GM21390 (cell line): ENCODE data around the gene HOXC5.

Source experiments
- ATAC-seq: cut with Tn5 transposase; IDR thresholded peaks from one replicate; pipeline ENCODE4 v1.9.1; 2021; ENCODE audit not compliant: unreplicated experiment

HOXC5 gene

DNA sequence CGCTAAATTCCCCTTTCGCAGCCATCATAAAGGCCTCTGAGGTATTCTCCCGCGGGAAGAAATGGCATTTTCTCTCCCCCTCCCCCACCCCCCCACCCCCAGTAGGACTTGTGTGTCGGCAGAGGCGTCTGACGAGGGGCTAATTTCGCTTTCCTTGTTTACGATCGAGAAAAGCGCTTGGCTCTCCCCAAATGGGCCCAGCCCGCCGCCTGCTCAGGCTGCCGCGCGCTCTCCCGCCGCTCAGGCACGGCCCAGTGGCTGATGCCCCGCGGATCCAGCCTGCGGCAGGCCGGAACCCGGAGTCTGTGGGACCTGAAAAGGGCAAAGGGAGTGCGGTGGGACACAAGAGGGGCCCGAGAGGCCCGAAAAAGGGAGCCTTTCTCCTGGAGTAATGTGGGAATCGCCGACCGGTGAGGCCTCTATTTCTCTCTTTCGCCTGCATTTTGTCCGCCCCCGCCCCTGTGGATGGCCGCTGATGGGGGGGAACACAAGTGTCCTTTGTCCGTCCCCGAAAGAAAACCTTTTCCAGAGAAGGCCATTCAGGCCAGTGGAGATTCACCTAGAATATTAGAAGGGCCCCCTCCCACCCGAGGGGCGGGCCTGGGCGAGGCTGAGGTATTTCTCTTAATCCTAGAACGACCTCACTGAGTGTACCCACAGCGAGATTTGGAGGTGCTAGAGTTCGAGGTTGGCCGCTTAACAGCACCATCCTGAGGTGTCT is 13.6 kb upstream of the HOXC5 start:
- ATAC-seq, result no peak

DNA sequence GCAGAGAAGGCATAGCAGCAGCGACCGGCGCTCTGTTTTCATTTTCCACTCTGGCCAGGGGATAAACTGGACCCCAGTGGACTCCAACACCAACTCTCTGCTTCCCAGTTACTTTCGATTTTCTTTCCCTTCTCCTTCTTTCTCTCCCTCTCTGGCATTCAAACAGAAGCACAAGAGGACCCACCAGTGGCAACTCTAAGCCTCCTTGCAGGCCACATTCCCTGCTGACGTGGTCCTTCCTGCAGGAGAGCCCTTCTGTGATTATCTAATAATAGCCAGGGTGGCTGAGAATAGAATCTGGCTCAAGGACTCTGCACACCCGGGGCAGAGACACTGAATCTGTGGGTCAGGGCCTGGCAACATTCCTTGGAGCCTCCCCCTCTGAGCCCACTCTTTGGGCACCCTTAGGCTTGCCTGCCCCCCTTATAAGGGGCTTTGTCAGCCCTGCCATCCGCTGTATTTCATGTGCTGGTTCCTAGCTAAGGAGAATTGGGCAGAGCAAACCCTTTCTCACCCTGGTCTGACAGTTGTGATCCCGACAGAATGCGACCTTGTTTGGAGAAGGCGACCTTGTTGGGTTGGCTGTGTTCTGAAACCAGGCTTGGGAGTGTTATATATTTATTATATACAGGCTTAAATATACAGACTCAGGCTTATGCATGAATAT is 12.8 kb upstream of the HOXC5 start:
- ATAC-seq, result no peak

GRCh38 chr12:54020591-54021405 is 12.1 kb upstream of the HOXC5 start:
- ATAC-seq, result no peak

GRCh38 chr12:54021432-54022013 is 11.3 kb upstream of the HOXC5 start:
- no peak for ATAC-seq

- ATAC-seq, result no peak
These were observed 9.6 kb upstream of the HOXC5 start for GRCh38 chr12:54022960-54023884.

GRCh38 chr12:54024127-54024526 is 8.7 kb upstream of the HOXC5 start:
- no peak for ATAC-seq

DNA sequence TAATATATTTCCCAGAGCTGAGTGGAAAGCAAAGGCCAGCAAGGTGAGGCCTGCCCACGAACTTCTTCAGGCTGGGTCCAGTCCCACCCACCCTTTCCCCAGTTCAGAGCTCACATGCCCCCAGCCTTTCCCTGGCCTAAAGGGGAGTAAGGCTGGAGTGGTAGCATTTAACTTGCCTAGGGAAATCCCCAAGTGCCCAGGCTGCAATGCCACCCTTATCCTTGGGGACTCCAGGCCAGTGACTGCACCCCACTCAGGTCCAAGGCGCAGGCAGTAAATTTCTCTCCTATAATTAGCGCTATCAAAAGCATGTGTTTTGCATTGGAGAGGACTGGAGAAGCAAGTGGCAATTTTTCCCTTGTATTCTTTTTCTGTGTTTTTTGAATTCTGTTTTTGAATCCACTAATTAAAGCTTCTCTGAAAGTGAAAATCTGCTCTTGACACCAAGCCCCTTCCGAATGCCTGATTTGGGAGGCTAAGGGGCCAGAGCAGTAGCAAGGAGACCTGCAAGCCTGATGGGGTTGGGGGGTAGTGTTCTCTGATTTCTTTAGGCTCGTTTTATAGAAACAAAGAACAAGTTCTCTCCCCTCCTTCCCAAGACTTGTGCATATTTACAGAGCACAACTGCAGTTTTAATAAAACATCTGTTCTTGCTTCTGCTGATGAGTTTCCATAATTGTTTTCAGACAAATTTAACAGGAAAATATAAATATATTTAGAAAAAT is 8.1 kb upstream of the HOXC5 start:
- no peak for ATAC-seq

DNA sequence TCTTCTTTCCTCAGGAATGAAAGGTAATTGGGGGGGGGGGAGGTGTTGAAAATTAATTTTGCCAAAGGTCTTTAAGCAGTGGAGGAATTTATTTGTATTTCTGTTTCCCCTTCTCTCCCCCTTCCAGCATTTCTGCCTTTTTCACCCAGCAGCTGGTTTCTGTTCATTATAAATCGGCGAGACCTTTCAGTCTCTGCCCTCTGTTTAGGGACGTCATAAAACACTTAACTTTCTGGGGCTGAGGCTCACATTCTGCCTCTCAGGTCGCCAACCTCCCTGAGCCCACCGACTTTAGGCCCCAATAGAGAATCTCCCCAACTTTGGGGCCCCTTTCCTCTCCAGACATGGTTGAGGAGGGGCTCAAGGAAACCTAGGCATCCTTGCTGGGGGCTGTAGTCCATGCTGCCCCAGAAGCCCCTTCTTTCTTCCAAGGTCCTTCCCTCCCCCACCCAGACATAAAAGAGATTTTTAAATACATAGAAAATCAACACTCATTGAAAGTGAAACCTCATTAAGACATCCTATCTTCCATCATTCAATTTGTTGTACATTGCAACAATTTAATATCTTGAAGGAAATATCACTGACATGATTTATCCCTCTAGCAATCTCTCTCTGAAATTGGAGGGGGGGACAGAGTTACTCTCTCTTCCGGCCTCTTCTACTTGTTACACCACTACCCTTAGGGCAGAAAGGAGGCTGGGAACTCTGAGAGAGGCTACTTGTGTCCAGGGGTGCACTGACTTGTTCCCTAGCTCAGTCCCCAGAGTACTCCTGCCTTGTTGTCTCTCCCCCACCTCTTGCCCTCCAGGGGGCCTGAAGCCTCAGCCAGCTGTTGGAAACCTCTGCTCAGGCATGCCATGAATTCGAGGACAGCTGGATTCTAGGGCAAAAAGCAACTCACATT is 7.1 kb upstream of the HOXC5 start:
- ATAC-seq, result no peak

DNA sequence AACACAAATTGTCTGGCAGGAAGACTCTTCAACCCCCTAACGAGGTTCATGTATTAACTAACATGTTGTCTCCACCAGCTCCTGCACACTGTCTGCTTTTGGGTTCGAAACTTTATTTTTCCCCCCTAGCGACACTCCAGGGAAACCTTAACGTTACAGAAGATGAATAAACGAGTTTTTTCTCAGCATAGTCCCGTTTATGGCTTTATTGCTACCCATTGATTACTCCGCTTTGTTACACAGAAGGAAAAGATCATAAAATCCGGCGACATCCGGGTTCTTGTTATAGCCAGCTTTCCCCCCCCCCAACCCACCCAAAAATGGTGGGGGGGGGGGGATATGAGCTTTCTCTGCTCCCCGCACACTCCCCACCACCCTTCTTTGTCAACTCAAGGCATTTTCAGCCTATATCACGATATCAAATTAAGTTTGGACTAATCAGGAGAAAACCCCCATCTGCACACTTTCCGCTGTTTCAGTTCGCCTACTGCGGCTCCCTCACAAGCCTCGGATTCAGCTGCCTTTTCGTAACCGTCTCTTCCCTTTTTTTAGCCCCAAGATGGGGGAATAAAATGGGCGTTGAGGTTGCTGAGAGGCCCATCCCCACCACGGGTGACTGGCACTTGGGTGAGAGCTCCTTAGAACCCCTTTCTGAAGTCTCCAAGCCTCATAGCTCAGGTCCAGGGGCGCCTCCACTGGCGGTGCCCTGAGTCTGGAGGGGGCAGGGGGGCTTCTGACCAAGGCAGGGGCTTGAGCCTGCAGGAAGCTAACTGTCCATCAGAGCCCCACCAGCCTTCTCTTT is 6.0 kb upstream of the HOXC5 start:
- no peak for ATAC-seq

DNA sequence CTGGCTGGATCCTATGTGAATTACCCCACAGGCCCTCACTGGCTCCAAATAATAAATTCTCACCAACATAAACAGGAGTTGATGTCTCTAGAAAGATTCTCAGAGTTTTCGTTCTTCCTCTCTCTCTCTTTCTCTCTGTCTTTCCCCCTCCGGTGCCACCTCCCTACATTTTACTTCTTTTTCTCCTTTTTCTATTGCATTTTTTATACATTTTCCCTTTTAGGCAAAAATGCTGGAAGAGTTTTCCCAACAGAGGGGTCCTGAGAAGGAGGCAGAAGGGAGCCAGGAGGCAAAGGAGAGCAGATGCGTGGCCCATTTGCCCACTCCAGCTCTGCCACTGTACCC is 5.4 kb upstream of the HOXC5 start:
- no peak for ATAC-seq

- ATAC-seq, result no peak
These were observed 4.3 kb upstream of the HOXC5 start, which contains the start of gene HOXC6 for GRCh38 chr12:54028314-54029201. Gene HOXC6 (plus strand): TSS chr12:54028440. CDS start chr12:54028522, 82 bp downstream.

DNA sequence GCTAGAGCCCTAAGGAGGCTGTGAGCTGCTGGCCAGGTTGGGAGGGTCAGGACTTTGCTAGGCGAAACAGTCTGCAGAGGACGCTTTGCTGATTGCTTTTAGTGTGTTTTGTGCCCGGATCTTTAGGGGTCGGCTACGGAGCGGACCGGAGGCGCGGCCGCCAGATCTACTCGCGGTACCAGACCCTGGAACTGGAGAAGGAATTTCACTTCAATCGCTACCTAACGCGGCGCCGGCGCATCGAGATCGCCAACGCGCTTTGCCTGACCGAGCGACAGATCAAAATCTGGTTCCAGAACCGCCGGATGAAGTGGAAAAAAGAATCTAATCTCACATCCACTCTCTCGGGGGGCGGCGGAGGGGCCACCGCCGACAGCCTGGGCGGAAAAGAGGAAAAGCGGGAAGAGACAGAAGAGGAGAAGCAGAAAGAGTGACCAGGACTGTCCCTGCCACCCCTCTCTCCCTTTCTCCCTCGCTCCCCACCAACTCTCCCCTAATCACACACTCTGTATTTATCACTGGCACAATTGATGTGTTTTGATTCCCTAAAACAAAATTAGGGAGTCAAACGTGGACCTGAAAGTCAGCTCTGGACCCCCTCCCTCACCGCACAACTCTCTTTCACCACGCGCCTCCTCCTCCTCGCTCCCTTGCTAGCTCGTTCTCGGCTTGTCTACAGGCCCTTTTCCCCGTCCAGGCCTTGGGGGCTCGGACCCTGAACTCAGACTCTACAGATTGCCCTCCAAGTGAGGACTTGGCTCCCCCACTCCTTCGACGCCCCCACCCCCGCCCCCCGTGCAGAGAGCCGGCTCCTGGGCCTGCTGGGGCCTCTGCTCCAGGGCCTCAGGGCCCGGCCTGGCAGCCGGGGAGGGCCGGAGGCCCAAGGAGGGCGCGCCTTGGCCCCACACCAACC is 3.1 kb upstream of the HOXC5 start:
- ATAC-seq, result no peak

DNA sequence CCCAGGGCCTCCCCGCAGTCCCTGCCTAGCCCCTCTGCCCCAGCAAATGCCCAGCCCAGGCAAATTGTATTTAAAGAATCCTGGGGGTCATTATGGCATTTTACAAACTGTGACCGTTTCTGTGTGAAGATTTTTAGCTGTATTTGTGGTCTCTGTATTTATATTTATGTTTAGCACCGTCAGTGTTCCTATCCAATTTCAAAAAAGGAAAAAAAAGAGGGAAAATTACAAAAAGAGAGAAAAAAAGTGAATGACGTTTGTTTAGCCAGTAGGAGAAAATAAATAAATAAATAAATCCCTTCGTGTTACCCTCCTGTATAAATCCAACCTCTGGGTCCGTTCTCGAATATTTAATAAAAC is 2.4 kb upstream of the HOXC5 start:
- no peak for ATAC-seq

DNA sequence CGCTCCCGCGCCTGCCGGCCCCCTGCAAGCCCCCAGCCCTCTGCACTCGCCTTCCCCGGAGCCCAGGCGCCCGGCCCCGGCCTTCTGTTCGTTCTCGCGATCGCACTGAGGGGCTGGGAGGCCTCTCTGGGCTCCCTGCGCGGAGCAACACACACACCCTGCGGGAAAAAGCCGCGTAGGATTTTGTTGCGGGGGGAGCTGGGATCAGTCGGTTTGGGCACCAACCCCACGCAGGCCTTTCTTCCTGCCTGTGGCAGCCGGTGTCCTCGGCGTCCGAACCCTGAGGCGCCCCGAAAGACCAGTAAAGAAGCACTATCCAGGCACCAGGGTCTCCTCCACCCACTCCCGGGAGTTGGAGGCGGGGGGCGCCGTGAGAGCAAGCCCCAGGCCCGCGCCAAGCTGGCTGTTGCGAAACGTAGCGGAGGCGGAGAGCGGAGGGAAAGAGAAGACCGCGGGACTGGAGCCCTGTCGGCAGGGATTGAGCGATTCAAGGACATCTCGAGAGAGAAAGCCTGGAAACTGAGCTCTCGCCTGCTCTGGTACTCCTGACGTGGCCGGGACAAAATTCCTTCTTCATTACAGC is 1.9 kb upstream of the HOXC5 start:
- no peak for ATAC-seq

- ATAC-seq, result no peak
These were observed 1.4 kb upstream of the HOXC5 start for GRCh38 chr12:54031480-54031879.
